Right lung (tissue), 5 donors: Measurements from ENCODE around the gene PTPRN2. TPM values are rescaled to one million over a fixed set of nuclear protein-coding genes. Genes with fewer than 3 reads are reported as not detected.

Experiments
- DNase-seq, 2 donors: peaks; one replicate each; pipeline ENCODE4 v3.0.0-alpha.2; 2013
- polyA plus RNA-seq, 5 donors: library from polyadenylated mRNA; unstranded; fragments of 120-200 nt; gene quantifications; one replicate each; pipeline versions ENCODE4 v1.2.1 to v1.2.3, GENCODE V29; 2013; ENCODE audit warnings: inconsistent platforms in 1 of 5, low replicate concordance in 1 of 5; ENCODE audit not compliant: insufficient read length in 5 of 5, insufficient read depth in 1 of 5

PTPRN2 gene
- polyA plus RNA-seq, 5 donors, result 6.2 to 8.1 (median 7.0) TPM

- DNase-seq, result no peak
Measured at GRCh38 chr7:158369866-158370265, 217.8 kb downstream of the PTPRN2 start.

- no peak for DNase-seq
Measured at GRCh38 chr7:158369290-158369689, 218.3 kb downstream of the PTPRN2 start.

DNA sequence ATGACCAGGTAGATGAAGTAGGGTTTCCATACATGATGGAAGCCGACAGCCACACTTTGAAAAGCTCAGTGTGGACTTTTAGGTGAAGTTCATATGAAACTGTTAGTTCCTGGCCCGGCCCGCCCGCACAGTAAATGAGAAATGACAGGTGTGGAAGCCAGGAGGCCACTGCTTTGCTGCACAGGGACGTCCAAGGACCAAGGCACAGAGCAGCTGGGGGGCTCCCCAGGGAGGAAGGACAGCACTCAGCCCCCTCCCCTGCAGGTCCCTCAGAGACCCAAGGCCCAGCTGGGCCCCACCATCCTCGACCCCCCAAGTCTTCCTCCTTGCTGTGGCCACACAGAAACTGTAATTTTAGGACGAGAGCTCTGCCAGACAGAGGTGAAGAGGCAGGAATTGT is 219.2 kb downstream of the PTPRN2 start:
- DNase-seq, result no peak

- no peak for DNase-seq
Measured at GRCh38 chr7:158367634-158367982, 220.0 kb downstream of the PTPRN2 start.

- no peak for DNase-seq
Measured at GRCh38 chr7:158366916-158367633, 220.5 kb downstream of the PTPRN2 start.

DNA sequence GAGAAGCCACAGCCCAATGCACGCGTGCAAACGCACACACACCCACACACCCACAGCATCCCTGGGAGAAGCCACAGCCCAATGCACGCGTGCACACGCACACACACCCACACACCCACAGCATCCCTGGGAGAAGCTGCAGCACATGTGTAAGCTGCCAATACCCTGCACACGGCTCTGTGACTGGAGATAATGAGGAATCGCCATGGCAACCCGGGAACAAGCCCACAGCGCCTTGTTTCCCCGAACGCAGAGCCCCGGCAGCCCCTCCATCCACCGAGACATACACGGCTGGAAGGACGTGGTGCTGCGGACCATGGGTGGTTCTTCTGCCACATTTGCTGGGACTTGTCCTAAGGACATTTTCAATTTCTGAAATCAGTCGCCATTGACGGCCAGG is 221.3 kb downstream of the PTPRN2 start:
- no peak for DNase-seq

GRCh38 chr7:158365267-158365666 is 222.4 kb downstream of the PTPRN2 start:
- DNase-seq, result no peak

DNA sequence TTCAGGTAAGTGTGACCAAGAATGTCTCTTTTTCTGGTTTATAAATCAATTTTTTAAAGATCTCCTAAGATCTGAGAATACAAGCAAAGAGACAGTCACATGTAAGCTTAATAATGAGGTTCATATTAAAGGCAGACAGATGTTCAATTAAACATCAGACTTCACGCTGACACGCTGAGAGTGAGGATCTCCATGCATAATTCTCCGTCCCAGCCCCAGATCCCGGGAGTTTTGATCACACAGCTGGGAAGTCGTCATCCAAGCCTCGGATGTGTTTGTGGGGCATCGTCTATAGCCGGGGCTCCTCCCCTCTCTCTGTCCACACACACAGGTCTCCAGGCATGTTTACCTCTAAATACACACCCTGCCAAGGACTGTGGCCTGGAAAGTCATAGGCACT is 223.2 kb downstream of the PTPRN2 start:
- DNase-seq, result no peak

DNA sequence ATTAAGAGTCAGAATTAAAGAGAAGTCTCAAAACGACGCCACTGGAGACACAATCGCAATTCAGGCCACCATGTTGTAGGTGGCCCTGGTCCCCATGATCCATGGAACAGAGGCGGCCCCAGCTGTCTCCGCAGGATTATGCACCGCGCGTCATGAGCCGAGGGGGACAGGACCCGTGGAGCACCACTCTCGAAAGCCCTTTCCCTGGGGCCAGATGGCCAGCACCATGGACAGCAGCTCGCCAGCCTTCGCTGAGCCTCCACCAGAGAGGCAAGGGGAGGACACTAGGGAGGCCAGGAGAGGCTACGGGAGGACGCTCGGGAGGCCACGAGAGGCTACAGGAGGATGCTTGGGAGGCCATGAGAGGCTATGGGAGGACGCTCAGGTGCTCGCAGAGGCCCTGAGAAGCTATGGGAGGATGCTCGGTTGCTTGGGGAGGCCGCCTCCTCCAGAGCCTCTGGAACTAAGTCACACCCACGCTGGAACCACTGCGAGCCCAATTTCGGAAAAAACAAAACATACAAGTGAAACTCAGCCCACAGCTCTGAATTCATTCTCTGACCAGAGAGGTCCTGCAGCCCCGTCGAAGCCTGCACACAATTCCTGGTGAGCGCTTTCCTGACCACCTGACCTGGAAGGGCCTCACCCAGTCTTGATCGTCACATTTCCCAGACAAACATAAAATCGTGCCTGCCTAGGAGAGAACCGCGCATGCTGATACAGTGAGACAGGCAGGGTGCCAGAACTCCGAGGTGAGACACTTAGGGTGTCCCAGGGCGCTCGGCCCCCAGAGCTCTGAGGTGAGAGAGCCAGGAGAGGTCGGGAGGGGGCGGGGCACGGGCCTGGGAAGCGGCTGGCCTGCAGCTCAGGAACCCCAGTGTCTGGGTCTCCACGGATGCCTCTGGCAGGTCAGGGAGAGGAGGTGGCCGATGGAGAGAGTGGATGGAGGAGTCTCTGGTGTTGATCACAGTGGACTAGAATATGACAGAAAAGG is 224.4 kb downstream of the PTPRN2 start:
- DNase-seq, result no peak

GRCh38 chr7:158362001-158362400 is 225.6 kb downstream of the PTPRN2 start:
- DNase-seq, result no peak

DNA sequence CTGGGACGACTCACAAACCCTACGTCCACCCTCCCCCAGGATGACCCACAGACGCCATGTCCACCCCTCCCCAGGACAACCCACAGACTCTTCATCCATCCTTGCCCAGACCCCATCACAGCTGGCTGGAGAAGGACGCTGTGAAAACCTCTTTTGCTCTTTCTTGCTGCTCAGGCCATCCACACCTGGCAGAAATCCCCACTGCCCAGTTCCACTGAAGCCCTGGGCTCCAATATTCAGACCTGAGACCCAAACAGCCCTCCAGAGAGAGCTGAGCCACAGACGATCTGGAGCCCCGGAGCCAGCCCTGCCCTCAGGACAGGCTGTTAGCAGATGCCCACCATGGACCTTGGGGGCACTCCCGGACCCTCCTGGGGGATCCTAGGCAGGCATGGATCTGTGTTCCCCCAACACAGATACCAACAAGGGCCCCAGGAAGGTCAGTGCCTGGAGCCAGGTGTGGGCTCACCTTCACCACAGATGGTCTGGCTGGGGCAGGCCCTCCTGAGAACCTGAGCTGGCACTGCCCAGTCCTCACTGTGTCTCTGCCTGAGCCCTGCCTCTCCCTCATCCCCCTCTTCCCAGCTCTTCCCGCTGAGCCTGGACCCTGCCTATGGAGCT is 226.2 kb downstream of the PTPRN2 start:
- DNase-seq, result no peak

GRCh38 chr7:158358926-158359645 is 228.5 kb downstream of the PTPRN2 start:
- DNase-seq, result no peak

DNA sequence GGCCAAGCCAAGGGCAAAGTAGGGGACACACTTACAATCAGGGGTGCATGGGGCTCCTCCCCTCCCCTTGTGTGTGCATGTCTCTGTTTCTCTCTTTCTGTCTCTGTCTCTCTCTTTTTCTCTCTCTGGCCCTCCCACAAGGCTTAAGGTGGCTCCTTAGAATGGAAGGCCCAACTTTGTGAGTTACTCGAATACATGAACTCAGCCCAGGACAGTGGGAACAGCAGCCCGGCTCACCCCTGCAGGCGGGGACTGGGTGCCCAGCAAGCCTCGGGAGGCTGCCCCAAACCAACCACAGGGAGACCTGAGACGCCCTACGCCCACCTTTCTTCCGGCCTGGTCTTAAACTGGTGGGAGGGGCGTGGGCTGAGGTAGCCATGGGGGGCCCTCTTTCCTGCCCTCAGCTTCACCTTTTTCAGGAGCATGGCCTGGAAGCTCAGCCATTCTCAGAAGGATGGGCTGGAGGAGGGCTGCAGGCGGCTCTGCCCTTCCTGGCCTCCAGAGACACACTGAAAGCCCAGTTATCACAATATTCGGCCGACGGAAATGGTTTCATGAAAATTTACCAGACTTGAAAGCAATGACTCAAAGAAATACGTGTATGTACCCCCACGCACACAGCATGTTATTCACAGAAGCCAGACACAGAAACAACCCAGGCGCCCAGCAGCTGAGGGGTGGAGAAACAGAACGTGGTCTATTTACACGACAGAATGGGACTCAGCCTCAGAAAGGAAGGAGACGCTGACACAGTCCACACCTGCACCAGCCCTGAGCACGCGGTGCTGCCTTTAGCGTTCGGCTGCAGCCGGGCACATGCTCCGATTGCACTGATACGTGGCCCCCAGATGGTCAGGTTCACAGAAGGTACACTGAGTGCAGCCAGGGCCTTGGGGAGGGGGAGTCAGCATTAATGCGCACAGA is 229.5 kb downstream of the PTPRN2 start:
- no peak for DNase-seq

DNA sequence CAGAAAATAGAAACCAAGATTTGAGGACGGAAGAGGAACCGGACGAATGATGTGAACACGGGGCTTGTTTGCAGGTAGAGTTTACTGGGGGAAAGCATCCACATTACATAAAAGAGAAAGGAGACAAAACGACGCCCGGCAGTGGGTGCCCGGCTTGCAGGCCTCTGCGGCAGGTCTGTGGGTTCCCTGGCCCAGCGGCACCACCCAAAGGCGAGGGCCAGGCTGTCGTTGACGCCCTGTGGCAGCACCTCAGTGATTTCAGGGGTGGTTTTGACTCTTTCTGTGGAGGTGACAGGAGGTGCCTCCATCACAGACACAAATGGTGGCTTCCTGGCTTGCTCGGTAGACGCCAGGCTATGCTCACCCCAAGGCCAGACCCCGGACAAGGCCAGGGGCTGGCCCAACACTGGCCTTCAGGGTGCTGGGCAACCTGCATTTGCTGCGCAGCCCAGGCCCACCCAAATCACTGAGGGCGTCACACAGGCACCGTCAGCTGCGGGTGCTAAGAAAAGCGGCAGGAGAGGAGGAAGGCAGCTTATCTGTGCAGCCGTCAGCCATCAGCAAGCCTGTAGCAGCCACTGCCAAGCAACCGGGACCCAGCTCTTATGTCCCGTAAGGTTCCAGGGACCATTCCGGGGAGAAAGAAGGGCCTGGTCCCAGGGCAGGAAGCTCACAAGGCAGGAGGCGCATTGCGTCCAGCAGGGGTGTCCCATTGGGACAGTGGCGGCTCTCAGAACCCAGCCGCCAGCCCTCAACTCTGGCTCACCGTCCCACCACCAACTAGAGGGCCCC is 230.3 kb downstream of the PTPRN2 start:
- DNase-seq, result no peak

DNA sequence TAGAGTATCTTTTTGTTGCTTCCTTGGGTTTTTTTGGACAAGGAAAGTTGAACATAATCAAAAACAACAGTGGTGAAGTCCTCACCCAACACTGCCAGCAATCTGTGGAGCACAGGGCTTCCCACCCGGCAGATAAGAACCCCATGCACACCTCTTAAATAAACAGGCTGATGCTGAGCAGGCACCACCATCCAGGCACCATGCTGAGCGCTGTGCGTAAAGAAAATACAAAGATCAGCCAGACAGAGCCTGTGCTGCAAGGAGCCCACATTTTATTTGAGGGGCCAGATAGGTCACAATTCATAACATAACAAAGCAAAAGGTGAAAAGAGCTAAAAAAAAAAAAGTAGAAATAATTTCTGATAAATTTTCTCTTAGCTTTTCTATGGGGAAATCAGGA is 231.2 kb downstream of the PTPRN2 start:
- DNase-seq, result no peak

DNA sequence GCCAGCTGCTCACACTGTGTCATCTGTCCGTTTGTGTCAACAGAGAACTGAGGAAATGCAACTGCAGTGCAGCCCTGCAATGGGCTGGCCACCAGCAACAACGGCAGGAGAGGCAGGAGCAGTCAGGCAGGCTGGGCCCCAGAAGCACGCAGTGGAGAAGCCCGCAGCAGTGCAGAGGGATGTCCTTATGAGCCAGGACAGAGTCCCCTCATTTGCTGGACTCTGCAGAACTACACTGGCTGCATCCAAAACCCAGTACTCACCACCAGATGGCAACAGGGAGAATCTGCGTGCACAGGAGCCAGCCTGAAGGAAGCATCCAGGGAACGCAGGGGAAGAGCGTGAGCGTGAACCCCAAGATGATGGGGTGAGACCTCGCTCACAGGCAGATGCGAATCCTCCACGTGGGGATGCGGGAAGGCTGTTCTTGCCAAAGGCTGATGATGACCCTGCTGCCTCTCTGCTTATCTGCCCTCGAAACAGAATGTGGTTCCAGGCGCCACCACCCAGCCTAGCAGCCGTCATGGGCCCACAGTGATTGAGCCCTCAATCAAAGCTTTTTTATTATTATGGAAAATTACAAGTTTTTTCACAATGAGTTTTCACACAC is 232.1 kb downstream of the PTPRN2 start:
- no peak for DNase-seq

DNA sequence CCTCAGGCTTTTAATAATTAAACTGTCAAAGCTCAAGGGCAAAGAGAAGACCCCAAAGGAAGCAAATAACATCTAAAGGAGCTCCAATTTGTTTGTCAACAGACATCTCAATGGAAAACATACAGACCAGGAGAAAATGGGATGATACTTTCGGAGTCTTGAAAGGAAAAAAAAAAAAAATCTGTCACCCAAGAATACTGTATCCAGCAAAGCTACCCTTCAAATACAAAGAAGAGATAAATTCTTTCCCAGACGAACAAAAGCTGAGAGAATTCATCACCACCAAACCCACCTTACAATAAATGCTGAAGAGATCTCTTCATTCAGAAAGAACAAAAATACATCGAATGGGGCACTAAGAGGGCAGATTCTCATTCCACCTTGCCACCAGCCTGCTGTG is 232.8 kb downstream of the PTPRN2 start:
- DNase-seq, result no peak

DNA sequence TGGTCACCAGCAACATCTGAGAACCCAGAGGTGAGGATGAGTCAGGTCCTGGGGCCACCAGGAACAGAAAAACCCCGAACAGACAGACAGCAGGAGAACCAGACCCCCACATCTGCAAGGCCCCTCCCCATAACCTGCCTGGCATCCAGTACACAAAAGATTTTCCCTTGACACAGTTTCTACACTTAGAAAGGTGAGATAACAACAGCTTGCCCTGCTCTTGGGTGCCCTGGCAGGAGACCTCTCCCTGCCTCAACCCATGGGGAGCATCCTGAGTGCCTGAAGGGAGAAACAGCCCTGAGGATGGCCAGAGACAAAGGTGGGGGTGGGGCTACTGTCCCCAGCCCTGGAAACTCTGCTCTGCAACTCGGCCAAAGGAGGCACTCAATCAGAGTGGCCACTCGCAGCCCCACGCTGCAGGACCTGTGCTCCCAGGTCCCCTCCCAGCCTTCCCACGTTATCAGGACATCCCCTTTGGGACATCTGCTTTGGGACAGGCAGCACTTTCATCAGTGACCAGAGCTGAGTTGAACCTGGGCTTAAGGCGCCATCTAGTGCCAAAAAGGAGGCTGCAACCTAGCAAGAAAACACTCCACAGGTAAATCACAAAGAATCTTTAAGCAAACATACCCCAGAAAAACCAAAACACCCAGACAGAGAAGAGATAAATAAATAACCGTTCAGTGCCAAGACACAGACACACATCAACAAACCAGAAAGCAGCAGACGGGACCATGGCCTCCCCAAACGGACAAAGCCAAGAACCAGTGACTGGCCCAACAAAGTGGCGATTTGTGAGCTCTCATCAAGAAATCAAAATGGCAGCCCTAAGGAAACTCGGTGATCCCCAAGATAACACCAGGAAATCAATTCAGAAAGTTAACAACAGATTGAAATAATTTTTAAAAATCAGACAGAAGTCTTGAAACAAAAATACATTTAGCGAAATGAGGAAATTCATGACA is 233.7 kb downstream of the PTPRN2 start:
- no peak for DNase-seq
